GM18861 (cell line): ENCODE data around the gene TBC1D20.
"Not testable (repeated sequence)": the region's sequence is repeated elsewhere in the genome, so short reads cannot be mapped to it uniquely, and the experiment has no call there.

Source experiments
- ATAC-seq: cut with Tn5 transposase; IDR thresholded peaks from one replicate; pipeline ENCODE4 v1.9.1; 2021; ENCODE audit not compliant: unreplicated experiment

Gene TBC1D20

DNA sequence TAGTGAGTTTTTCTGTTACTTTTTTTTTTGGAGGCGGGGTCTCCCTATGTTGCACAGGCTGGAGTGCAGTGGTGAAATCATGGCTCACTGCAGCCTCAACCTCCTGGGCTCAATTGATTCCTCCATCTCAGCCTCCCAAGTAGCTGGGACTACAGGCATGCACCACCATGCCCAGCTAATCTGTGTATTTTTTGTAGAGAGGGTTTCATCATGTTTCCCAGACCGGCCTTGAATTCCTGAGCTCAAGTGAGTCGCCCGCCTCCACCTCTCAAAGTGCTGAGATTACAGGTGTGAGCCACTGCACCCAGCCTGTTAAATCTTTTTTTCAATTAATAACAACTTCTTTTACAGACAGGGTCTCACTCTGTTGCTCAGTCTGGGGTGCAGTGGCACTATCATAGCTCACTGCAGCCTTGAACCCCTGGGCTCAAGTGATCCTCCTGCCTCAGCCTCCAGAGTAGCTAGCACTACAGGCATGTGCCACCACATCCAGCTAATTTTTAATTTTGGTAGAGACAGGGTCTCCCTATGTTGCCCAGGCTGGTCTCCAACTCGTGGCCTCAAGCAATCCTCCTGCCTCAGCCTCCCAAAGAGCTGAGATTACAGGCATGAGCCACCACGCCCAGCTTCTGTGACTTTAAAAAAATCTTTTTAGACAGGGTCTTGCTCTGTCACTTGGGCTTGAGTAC is 14.4 kb upstream of the TBC1D20 start:
- not testable (repeated sequence) for ATAC-seq

GRCh38 chr20:475463-476357 is 13.4 kb upstream of the TBC1D20 start:
- no peak for ATAC-seq

DNA sequence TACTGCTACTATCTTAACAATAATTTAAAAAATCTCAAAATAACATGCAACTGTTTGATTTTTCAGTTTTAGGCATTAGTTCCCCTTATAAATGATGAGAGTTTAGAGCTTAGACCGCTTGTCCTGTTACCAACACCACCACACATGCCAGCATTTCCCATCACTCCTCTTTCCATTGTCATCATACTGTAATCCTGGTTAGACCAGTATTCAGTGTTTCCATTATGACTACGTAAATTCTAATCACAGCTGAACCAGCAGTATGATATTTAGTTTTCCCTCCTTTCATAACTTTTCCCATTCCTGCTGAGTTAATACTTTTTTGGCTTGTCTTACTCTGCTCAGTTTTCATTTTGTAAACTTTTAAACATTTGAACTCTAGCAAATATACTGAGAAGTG is 12.2 kb upstream of the TBC1D20 start:
- no peak for ATAC-seq

DNA sequence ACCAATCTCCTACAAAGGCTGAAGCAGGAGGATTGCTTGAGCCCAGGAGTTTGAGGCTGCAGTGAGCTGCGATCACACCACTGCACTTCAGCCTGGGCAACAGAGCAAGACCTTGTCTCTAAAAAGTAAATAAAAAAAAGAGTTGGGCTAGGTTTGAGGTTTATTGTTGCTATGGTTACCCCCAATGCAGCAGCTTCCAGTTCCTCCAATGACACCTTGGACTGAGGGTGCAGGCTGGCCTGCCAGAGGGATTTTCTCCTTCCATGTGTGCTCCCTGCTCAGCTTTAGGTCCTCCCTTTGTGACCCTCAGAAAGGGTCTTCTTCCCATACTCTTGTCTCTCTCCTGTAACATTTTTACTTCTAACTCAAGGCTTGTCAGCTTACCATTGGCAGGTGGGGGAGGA is 10.6 kb upstream of the TBC1D20 start:
- no peak for ATAC-seq

- ATAC-seq: no peak
Observed at GRCh38 chr20:472137-472846, 10.0 kb upstream of the TBC1D20 start.

DNA sequence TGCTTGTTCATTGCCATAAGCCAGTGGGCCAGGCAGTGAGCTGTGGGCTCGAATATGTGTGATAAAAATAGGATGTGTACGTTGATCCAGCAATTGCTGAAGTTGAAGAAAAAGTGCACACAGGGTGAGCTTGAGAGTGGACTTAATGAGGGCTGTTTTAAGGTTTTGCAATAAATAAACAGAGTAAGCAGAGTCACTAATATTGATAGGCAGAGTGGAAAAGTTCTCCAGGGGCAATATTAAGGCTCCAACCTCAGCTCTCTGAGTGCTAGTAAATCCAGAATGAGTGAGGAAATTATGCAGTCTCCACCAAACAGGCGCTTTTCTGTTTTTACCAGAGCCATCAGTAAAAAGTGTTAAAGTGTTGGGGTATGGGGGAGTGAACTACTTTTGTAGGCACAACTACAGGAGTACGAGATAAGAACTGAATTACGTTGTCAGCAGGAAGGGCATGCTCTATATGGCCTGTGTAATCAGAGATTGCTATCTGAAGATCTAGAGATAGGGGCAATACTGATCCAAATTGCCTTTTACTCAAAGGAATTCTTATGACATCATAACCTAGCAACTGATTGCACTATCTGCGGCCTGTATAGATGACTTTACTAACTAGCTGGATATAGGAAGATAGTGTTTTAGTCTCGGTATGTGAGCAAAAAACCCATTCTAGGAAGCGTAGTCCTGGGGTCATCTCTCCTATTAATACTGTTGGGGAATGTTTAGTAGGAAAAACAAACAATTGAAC is 7.6 kb upstream of the TBC1D20 start:
- ATAC-seq: no peak

DNA sequence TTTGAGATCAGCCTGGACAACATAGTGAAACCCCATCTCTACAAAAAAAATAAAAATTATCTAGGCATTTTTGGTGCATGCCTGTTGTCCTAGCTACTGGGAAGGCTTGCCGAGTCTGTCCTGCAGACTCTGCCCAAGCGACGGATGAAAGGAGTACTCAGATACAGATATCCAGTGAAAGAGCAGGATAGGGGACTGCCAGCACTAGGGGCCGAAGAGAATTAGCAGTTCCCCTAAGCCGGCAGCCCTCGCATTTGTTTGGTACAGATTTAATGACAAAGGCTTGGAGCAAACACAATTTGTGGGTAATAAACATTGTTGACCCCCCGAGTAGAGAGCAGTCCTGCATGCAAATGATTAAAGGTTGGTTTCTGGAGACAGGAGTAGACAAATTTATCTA is 5.4 kb upstream of the TBC1D20 start:
- no peak for ATAC-seq

DNA sequence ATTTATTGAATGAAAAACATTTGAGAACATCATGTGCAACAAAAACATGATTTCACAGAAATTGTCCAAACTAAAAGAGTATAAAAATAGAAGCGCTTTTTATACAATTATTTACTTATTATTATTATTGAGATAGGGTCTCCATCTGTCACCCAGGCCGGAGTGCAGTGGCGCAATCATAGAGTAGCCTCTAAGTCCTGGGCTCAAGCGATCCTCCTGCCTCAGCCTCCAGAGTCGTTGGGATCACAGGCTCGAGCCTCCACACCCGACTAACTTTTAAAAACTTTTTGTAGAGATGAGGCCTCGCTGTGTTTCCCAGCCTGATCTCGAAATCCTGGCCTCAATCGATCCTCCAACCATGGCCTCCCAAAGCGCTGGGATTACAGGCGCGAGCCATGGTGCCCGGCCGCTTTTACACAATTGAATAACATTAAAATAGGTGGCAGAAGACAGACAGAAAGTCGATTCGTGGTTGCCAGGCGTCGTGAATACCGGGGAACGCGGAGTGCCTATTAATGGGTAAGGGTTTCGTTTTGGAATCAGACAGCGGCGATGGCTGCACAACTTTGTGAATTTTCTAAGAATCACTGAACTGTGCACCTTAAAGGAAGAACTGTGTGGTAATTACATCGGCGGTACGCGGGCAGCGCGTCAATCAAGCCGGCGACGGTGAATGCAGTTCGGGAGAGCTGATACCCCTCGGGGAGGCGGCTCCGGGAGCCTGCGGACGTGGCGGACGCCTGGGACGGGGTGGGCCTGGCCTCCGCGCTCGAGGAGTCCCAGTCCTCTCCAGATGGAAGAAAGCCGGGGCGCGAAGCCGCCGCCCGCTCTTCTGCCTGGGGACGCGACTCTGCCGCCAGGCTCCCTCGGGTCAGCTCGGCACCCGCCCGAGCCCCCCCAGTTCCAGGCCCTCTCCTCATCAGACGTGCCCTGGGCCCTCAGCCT is 807 bp downstream of the TBC1D20 start:
- peak; percentile 17 for ATAC-seq

DNA sequence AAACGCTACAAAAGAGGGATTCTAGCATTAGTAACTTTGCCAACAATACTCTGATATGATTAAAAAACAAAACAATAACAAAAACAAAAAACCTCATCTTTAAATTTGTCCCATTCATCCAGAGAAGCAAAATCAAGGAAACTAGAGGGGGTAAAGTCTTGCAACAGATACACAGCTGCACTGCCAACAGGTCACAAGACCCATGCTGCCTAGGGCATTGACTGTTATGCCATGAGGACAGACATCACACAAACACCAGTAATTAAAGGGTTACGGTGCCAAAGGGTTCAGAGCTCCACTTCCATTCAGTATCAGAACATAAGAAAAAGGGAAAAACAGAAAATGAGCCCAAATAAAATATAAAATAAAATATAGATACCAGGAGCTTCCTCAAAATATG is 1.6 kb downstream of the TBC1D20 start:
- ATAC-seq: no peak

- no peak for ATAC-seq
Observed at GRCh38 chr20:460180-460579, 2.2 kb downstream of the TBC1D20 start.

- ATAC-seq: no peak
Observed at GRCh38 chr20:458776-459175, 3.6 kb downstream of the TBC1D20 start.

DNA sequence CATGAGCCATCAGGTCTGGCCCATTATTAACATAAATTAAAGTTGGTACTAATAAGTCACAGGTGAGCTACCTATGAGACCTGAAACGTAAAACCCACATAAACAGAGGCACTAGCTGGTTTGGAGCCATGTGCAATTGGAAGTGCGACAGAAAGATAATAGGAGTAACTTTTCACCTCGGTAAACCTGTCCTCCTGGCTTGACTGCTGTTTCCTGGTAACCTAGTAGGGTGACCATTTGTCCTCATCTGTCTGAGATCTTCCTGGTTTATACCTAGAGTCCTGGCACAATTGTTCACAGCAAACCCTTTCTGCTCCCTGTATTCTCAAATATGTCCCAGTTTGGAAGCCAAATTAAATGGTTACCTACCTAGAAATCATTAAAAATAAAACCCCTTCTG is 7.4 kb downstream of the TBC1D20 start:
- no peak for ATAC-seq

DNA sequence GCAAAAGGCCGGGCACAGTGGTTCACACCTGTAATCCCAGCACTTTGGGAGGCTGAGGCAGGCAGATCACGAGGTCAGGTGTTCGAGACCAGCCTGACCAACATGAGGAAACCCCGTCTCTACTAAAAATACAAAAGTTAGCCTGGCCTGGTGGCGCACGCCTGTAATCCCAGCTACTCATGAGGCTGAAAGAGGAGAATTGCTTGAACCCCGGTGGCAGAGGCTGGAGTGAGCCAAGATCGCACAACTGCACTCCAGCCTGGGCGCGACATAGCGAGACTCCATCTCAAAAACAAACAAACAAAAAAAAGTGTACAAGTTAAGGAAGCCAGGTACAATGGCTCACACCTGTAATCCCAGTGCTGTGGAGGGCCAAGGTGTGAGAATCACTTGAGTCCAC is 10.3 kb downstream of the TBC1D20 start:
- not testable (repeated sequence) for ATAC-seq

- no peak for ATAC-seq
Observed at GRCh38 chr20:445514-446336, 16.6 kb downstream of the TBC1D20 start.

DNA sequence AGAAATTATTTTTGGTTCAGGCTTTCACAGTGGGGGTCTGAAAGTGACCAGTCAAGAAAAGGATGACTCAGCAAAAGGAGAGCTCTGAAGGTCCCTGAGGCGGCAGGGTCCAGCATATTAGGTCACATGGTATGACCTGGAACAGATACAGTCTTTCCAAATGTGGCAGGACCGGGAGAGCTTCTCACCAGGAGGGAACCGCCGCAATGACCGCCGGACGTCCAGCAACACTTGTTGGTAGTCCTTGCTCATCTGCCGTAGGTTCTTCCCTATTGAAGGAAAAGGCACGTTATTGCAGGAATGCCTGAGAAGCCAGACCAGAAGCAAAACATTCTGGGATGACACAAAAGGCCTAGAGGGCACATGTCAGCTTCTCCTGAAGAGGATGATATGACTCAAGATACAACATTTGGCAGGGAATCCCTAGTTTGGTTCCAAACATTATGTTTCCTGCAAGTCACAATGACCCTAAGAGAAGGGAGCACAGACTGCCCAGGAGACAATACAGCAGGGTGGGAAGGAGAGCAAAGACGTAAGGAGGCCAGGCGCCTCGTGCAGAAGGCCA is 17.4 kb downstream of the TBC1D20 start:
- no peak for ATAC-seq

GRCh38 chr20:444117-444516 is 18.2 kb downstream of the TBC1D20 start:
- ATAC-seq: no peak

DNA sequence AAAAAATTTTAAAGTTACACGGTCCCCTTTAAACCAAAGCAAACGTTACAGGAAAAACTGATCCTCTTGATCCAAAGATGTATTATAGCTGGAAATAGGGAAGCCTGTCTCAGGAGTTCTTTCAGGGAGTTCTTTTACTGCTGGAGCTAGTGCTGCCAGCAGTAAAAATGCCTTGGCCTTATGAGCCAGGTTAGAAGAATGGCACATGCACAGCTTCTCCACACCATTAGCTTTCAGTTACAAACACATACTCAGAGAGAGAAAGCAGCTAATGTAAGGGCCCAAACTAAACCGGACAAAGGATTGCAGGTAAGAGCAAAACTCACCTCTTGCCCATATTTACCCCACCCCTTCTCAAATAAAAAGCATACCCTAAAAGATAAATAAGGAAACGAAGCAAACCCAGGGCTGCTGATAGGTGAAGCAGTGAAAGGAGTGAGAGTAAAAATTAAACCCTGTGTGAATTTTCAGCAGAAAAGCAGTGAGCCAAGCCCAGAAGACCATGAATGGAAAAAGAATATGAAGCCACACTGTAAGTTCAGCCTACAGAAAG is 19.0 kb downstream of the TBC1D20 start:
- ATAC-seq: no peak

GRCh38 chr20:440636-441035 is 21.7 kb downstream of the TBC1D20 start:
- no peak for ATAC-seq
